Thyroid gland (tissue), 4 donors: ENCODE results near the gene NDUFV2. TPM values are rescaled to one million over a fixed set of nuclear protein-coding genes. Genes with fewer than 3 reads are reported as not detected.

Source experiments
- DNase-seq, 2 donors: peaks; one replicate each; pipeline ENCODE4 v3.0.0-alpha.2; 2019
- H3K27ac ChIP-seq, 3 donors: fragments of 200-600 bp; sonication (generic); 1 replicate in 2 of 3; 2 replicates in 1 of 3; pipeline ENCODE4 v1.5.1; 2016 to 2019; ENCODE audit warnings: mild to moderate bottlenecking in 1 of 3, moderate library complexity in 1 of 3
- H3K27me3 ChIP-seq: fragments of 200-600 bp; sonication (generic); one replicate; pipeline ENCODE4 v1.5.1; 2019
- H3K36me3 ChIP-seq, 2 donors: fragments of 200-600 bp; sonication (generic); one replicate each; pipeline ENCODE4 v1.5.1; 2016 to 2019
- H3K4me1 ChIP-seq, 2 donors: fragments of 200-600 bp; sonication (generic); one replicate each; pipeline ENCODE4 v1.5.1; 2017 to 2019
- H3K4me3 ChIP-seq, 3 donors: fragments of 200-600 bp; sonication (generic); replicated peaks in 1 of 3; 1 replicate in 2 of 3; 2 replicates in 1 of 3; pipeline ENCODE4 v1.5.1; 2016; ENCODE audit warnings: mild to moderate bottlenecking in 1 of 3
- H3K9me3 ChIP-seq: fragments of 200-600 bp; sonication (generic); one replicate; pipeline ENCODE4 v1.5.1; 2017
- POLR2A ChIP-seq, 2 donors: fragments of 450-650 bp; IDR thresholded peaks; one replicate each; pipeline ENCODE4 v1.6.1; 2017; ENCODE audit warnings: antibody characterized with exemption in 2 of 2, mild to moderate bottlenecking in 2 of 2, moderate library complexity in 1 of 2
- WGBS, 2 donors: methylation state at CpG; one replicate each; pipeline ENCODE4 v1.1.5; 2017; 5-methylcytosine and 5-hydroxymethylcytosine counted together
- intact Hi-C: fragments of 100-400 bp; cut with DNase I; formaldehyde crosslinking; loops from one replicate; pipeline ENCODE4 v1.15.1; 2023
- total RNA-seq, 4 donors: library from RNA; depleted of rRNA; stranded (reverse); fragments of >200 nt; gene quantifications; one replicate each; pipeline ENCODE4 v1.2.3, GENCODE V29; 2016
- TF ChIP-seq, protein P1 (sequence below), 6 experiments: fragments of 200-600 bp in 3 of 6; fragments of 450-650 bp in 3 of 6; sonication (generic) in 3 of 6; IDR thresholded peaks; one replicate each; pipeline ENCODE4 v1.5.1; 2016 to 2019; ENCODE audit warnings: antibody characterized with exemption in 6 of 6, mild to moderate bottlenecking in 2 of 6, inconsistent platforms in 1 of 6, moderate library complexity in 1 of 6

Gene NDUFV2
- total RNA-seq, 4 donors from 2014 or later: 103 to 114 (median 108) TPM

DNA sequence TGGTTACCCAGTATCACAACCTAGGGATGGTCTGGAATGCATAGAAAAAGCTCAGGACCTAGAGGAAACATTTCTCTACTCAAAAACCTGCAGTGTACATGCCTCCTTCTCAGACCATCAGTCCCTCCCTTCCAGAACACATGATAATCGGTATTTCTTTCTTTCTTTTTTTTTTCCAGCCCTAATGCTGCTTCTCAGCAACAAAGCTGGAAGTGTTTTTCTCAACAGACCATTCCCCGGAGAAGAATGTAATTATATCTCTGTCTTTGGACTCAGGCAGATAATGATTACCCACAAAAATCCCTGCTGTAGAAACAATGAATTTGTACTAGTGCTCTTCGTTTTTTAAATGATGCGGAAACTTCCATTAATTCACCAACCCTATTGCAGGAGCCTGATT, 44.1 kb upstream of the NDUFV2 start:
- no peaks in the 10 kb centered on the region for H3K27me3 ChIP-seq
- H3K4me1 ChIP-seq: no peaks in the 10 kb centered on the region
- no peak overlapping the region for H3K27ac ChIP-seq
- no peak for DNase-seq
- no peaks in the 10 kb centered on the region for H3K9me3 ChIP-seq
- intact Hi-C loops: no loop called here
- WGBS, 2 donors: 67 to 74% methylated on average over 4 of the region's 4 CpGs
- no peaks in the 10 kb centered on the region for H3K36me3 ChIP-seq
- no peak overlapping the region for H3K4me3 ChIP-seq
- no peak for TF ChIP-seq POLR2A (IDR thresholded peaks at IDR 0.05)
- TF ChIP-seq, protein P1, sequence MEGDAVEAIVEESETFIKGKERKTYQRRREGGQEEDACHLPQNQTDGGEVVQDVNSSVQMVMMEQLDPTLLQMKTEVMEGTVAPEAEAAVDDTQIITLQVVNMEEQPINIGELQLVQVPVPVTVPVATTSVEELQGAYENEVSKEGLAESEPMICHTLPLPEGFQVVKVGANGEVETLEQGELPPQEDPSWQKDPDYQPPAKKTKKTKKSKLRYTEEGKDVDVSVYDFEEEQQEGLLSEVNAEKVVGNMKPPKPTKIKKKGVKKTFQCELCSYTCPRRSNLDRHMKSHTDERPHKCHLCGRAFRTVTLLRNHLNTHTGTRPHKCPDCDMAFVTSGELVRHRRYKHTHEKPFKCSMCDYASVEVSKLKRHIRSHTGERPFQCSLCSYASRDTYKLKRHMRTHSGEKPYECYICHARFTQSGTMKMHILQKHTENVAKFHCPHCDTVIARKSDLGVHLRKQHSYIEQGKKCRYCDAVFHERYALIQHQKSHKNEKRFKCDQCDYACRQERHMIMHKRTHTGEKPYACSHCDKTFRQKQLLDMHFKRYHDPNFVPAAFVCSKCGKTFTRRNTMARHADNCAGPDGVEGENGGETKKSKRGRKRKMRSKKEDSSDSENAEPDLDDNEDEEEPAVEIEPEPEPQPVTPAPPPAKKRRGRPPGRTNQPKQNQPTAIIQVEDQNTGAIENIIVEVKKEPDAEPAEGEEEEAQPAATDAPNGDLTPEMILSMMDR (IDR thresholded peaks at IDR 0.05): no peak

DNA sequence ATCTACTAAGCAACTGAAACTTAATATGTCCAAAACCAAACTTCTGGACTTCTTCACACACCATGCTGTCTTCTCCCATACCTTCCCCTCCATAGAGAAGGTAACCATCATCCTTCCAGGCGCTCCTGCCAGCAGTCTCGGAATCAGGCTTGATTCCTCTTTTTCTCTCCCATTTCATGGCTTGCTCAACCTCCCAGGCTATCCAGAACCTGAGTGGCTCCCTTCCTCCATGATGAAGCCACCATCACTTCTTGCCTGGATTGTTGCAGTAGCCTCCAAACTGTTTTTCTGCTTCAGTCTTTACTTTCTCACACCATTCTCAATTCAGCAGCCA, 40.1 kb upstream of the NDUFV2 start:
- WGBS, 2 donors: 87 to 91% methylated on average over 2 of the region's 2 CpGs
- no peaks in the 10 kb centered on the region for H3K9me3 ChIP-seq
- no peak for DNase-seq
- intact Hi-C loops: no loop called here
- no peak overlapping the region for H3K27ac ChIP-seq
- H3K36me3 ChIP-seq: no peaks in the 10 kb centered on the region
- no peak for TF ChIP-seq POLR2A (IDR thresholded peaks at IDR 0.05)
- TF ChIP-seq, protein P1 (IDR thresholded peaks at IDR 0.05): no peak
- no peaks in the 10 kb centered on the region for H3K4me1 ChIP-seq
- H3K27me3 ChIP-seq: no peaks in the 10 kb centered on the region
- no peak overlapping the region for H3K4me3 ChIP-seq

DNA sequence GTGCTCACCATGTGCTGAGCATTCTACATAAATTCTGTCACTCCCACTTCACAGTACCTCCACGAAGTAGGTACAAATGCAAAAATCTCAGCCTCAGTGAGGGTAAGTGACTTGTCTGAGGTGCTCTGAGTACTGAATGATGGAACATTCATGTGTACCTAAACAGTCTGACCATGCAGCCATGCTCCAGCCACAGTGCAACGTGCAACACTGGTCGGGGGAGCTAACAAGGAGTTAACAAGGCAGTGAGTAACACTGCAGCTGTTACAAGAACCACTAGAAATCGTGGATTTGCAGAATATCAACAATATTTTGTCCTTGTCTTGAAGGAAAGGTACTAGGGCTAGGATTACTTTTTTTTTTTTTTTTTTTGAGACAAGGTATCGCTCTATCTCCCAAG, 36.6 kb upstream of the NDUFV2 start:
- TF ChIP-seq, protein P1 (IDR thresholded peaks at IDR 0.05): no peak
- TF ChIP-seq POLR2A (IDR thresholded peaks at IDR 0.05): no peak
- Histone ChIP-seq H3K4me3 (no peak overlapping the region), H3K4me1 (no peaks in the 10 kb centered on the region), H3K9me3 (no peaks in the 10 kb centered on the region), H3K27me3 (no peaks in the 10 kb centered on the region), H3K36me3 (no peaks in the 10 kb centered on the region), H3K27ac (no peak overlapping the region)
- 73 to 84% methylated on average over 5 of the region's 5 CpGs for WGBS, 2 donors
- intact Hi-C loops: no loop called here
- no peak for DNase-seq

DNA sequence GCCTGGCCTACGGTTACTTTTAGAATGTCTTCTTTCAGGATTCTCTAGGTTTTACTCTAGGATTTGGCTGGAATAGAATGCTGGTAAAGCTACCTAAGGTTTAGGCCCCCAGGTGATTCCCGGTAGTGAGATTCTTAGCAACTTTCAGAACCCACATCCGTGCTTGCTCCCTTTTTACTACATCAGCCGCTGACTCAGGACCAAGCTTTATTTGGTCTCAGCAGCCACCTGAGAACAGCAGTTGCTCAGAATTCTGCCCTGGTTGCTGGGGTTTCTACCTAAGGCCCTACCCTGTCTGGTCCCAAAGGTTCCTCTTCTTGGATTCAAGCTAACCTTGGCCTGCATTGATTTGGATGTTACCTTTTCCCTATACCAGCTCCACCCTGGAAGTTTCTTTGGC, 36.1 kb upstream of the NDUFV2 start:
- H3K36me3 ChIP-seq: no peaks in the 10 kb centered on the region
- no peak overlapping the region for H3K27ac ChIP-seq
- no peak overlapping the region for H3K4me3 ChIP-seq
- intact Hi-C loops: no loop called here
- no peak for DNase-seq
- TF ChIP-seq POLR2A (IDR thresholded peaks at IDR 0.05): no peak
- TF ChIP-seq, protein P1 (IDR thresholded peaks at IDR 0.05): no peak
- no peaks in the 10 kb centered on the region for H3K9me3 ChIP-seq
- no peaks in the 10 kb centered on the region for H3K4me1 ChIP-seq
- H3K27me3 ChIP-seq: no peaks in the 10 kb centered on the region
- WGBS, 2 donors: 93 to 96% methylated on average over 4 of the region's 4 CpGs

DNA sequence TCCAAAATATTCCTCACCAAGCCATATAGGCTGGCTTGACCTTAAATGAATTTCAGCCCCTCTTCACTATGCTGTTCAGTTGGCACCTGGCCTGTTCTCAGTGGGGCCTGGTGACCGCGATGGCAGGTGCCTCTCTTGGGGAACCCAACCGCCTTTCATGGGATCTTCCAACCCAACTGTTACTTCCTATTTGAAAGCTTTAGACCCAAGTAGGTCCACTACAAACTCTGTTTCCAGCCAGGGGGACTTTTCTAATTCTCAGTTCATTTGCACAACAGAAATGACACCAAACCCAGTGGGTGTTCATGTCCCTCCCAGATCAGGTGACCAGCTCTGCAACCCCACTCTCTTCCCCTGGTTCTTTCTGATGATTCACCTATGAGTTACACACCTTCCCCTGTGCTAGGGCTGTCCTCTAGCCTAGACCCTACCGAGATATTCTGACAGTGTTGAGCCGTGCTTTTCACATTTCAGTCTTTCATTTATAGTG, 35.6 kb upstream of the NDUFV2 start:
- Histone ChIP-seq H3K4me3 (no peak overlapping the region), H3K36me3 (no peaks in the 10 kb centered on the region), H3K27me3 (no peaks in the 10 kb centered on the region), H3K9me3 (no peaks in the 10 kb centered on the region), H3K27ac (no peak overlapping the region), H3K4me1 (no peaks in the 10 kb centered on the region)
- intact Hi-C loops: no loop called here
- no peak for DNase-seq
- TF ChIP-seq POLR2A (IDR thresholded peaks at IDR 0.05): no peak
- TF ChIP-seq, protein P1 (IDR thresholded peaks at IDR 0.05): no peak
- WGBS, 2 donors: 92 to 95% methylated on average over 5 of the region's 5 CpGs
